ENCODE measurements around the gene HTT. TPM values are rescaled to one million over a fixed set of nuclear protein-coding genes. Genes with fewer than 3 reads are reported as not detected.

The HTT gene
- total RNA-seq, 1 donor = 44.5 TPM

DNA sequence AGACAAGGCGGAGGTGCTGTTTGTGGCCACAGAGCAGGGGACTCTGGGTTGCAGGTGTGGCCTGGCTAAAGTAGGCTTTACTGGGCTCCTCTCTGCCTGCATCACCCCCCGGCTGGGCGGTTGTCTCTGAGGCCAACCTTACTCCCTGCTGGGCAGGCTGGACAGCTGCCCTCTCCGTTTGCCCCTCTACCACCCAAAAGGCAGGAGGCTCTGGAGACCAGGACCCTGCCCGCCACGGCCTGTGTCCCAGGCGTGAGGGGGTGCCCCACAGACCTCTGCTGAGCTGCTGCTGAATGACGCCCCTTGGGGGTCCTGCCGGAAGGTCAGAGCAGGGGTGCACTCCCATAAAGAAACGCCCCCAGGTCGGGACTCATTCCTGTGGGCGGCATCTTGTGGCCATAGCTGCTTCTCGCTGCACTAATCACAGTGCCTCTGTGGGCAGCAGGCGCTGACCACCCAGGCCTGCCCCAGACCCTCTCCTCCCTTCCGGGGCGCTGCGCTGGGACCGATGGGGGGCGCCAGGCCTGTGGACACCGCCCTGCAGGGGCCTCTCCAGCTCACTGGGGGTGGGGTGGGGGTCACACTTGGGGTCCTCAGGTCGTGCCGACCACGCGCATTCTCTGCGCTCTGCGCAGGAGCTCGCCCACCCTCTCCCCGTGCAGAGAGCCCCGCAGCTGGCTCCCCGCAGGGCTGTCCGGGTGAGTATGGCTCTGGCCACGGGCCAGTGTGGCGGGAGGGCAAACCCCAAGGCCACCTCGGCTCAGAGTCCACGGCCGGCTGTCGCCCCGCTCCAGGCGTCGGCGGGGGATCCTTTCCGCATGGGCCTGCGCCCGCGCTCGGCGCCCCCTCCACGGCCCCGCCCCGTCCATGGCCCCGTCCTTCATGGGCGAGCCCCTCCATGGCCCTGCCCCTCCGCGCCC is 1.1 kb upstream of the HTT start:
- Histone ChIP-seq H3K27ac (ENCODE audit: low read depth, low read length) (no peak overlapping the region), H3K9me3 (ENCODE audit: low read depth, low read length) (no peaks in the 10 kb centered on the region), H2AFZ (ENCODE audit: low read length) (no peak overlapping the region), H3K4me2 (ENCODE audit: insufficient read depth, low read length) (peak overlapping the region; percentile 68), H3K4me3 (ENCODE audit: insufficient read depth, low read length) (peak overlapping the region; percentile 63), H3K36me3 (ENCODE audit: insufficient read depth, low read length) (no peaks in the 10 kb centered on the region), H3K27me3 (ENCODE audit: insufficient read depth, low read length) (no peaks in the 10 kb centered on the region), H3K79me2 (ENCODE audit: insufficient read depth, low read length) (peaks cover 33% of the 10 kb centered on the region), H3K4me1 (ENCODE audit: insufficient read depth, low read length) (peaks cover 15% of the 10 kb centered on the region), H4K20me1 (ENCODE audit: insufficient read depth, low read length) (peaks cover 24% of the 10 kb centered on the region)
- peak; percentile 76 for DNase-seq (ENCODE audit: insufficient read length, low spot score, missing footprints)
- TF ChIP-seq, protein P1, sequence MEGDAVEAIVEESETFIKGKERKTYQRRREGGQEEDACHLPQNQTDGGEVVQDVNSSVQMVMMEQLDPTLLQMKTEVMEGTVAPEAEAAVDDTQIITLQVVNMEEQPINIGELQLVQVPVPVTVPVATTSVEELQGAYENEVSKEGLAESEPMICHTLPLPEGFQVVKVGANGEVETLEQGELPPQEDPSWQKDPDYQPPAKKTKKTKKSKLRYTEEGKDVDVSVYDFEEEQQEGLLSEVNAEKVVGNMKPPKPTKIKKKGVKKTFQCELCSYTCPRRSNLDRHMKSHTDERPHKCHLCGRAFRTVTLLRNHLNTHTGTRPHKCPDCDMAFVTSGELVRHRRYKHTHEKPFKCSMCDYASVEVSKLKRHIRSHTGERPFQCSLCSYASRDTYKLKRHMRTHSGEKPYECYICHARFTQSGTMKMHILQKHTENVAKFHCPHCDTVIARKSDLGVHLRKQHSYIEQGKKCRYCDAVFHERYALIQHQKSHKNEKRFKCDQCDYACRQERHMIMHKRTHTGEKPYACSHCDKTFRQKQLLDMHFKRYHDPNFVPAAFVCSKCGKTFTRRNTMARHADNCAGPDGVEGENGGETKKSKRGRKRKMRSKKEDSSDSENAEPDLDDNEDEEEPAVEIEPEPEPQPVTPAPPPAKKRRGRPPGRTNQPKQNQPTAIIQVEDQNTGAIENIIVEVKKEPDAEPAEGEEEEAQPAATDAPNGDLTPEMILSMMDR (IDR thresholded peaks at IDR 0.05; ENCODE audit: extremely low read depth, low read depth, low read length) = no peak

DNA sequence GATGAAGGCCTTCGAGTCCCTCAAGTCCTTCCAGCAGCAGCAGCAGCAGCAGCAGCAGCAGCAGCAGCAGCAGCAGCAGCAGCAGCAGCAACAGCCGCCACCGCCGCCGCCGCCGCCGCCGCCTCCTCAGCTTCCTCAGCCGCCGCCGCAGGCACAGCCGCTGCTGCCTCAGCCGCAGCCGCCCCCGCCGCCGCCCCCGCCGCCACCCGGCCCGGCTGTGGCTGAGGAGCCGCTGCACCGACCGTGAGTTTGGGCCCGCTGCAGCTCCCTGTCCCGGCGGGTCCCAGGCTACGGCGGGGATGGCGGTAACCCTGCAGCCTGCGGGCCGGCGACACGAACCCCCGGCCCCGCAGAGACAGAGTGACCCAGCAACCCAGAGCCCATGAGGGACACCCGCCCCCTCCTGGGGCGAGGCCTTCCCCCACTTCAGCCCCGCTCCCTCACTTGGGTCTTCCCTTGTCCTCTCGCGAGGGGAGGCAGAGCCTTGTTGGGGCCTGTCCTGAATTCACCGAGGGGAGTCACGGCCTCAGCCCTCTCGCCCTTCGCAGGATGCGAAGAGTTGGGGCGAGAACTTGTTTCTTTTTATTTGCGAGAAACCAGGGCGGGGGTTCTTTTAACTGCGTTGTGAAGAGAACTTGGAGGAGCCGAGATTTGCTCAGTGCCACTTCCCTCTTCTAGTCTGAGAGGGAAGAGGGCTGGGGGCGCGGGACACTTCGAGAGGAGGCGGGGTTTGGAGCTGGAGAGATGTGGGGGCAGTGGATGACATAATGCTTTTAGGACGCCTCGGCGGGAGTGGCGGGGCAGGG is 568 bp downstream of the HTT start:
- no peaks in the 10 kb centered on the region for H3K27me3 ChIP-seq (ENCODE audit: insufficient read depth, low read length)
- peaks cover 48% of the 10 kb centered on the region for H3K79me2 ChIP-seq (ENCODE audit: insufficient read depth, low read length)
- no peaks in the 10 kb centered on the region for H3K36me3 ChIP-seq (ENCODE audit: insufficient read depth, low read length)
- TF ChIP-seq, protein P1 (IDR thresholded peaks at IDR 0.05; ENCODE audit: extremely low read depth, low read depth, low read length) = no peak
- H3K4me2 ChIP-seq (ENCODE audit: insufficient read depth, low read length) = peak overlapping the region; percentile 94
- H3K9me3 ChIP-seq (ENCODE audit: low read depth, low read length) = no peaks in the 10 kb centered on the region
- peaks cover 36% of the 10 kb centered on the region for H4K20me1 ChIP-seq (ENCODE audit: insufficient read depth, low read length)
- H3K4me3 ChIP-seq (ENCODE audit: insufficient read depth, low read length) = peak overlapping the region; percentile 99
- H3K4me1 ChIP-seq (ENCODE audit: insufficient read depth, low read length) = peaks cover 15% of the 10 kb centered on the region
- peak; percentile 94 for DNase-seq (ENCODE audit: insufficient read length, low spot score, missing footprints)
- peak overlapping the region; percentile 90 for H3K27ac ChIP-seq (ENCODE audit: low read depth, low read length)
- peak overlapping the region; percentile 88 for H2AFZ ChIP-seq (ENCODE audit: low read length)

DNA sequence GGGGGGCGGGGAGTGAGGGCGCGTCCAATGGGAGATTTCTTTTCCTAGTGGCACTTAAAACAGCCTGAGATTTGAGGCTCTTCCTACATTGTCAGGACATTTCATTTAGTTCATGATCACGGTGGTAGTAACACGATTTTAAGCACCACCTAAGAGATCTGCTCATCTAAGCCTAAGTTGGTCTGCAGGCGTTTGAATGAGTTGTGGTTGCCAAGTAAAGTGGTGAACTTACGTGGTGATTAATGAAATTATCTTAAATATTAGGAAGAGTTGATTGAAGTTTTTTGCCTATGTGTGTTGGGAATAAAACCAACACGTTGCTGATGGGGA is 1.1 kb downstream of the HTT start:
- Histone ChIP-seq H3K9me3 (ENCODE audit: low read depth, low read length) (no peaks in the 10 kb centered on the region), H3K36me3 (ENCODE audit: insufficient read depth, low read length) (no peaks in the 10 kb centered on the region), H3K27ac (ENCODE audit: low read depth, low read length) (peak overlapping the region; percentile 90), H2AFZ (ENCODE audit: low read length) (peak overlapping the region; percentile 56), H4K20me1 (ENCODE audit: insufficient read depth, low read length) (peaks cover 37% of the 10 kb centered on the region), H3K4me3 (ENCODE audit: insufficient read depth, low read length) (peak overlapping the region; percentile 99), H3K4me2 (ENCODE audit: insufficient read depth, low read length) (peak overlapping the region; percentile 94), H3K27me3 (ENCODE audit: insufficient read depth, low read length) (no peaks in the 10 kb centered on the region), H3K79me2 (ENCODE audit: insufficient read depth, low read length) (peaks cover 54% of the 10 kb centered on the region), H3K4me1 (ENCODE audit: insufficient read depth, low read length) (peaks cover 15% of the 10 kb centered on the region)
- no peak for DNase-seq (ENCODE audit: insufficient read length, low spot score, missing footprints)
- TF ChIP-seq, protein P1 (IDR thresholded peaks at IDR 0.05; ENCODE audit: extremely low read depth, low read depth, low read length) = no peak

DNA sequence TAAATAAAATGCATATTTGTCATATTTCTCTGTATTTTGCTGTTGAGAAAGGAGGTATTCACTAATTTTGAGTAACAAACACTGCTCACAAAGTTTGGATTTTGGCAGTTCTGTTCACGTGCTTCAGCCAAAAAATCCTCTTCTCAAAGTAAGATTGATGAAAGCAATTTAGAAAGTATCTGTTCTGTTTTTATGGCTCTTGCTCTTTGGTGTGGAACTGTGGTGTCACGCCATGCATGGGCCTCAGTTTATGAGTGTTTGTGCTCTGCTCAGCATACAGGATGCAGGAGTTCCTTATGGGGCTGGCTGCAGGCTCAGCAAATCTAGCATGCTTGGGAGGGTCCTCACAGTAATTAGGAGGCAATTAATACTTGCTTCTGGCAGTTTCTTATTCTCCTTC is 3.3 kb downstream of the HTT start:
- H2AFZ ChIP-seq (ENCODE audit: low read length) = no peak overlapping the region
- H3K4me1 ChIP-seq (ENCODE audit: insufficient read depth, low read length) = peaks cover 13% of the 10 kb centered on the region
- no peak for DNase-seq (ENCODE audit: insufficient read length, low spot score, missing footprints)
- H3K9me3 ChIP-seq (ENCODE audit: low read depth, low read length) = no peaks in the 10 kb centered on the region
- H3K36me3 ChIP-seq (ENCODE audit: insufficient read depth, low read length) = no peaks in the 10 kb centered on the region
- H3K27me3 ChIP-seq (ENCODE audit: insufficient read depth, low read length) = no peaks in the 10 kb centered on the region
- no peak overlapping the region for H3K4me2 ChIP-seq (ENCODE audit: insufficient read depth, low read length)
- no peak overlapping the region for H3K4me3 ChIP-seq (ENCODE audit: insufficient read depth, low read length)
- H3K27ac ChIP-seq (ENCODE audit: low read depth, low read length) = peak overlapping the region; percentile 14
- TF ChIP-seq, protein P1 (IDR thresholded peaks at IDR 0.05; ENCODE audit: extremely low read depth, low read depth, low read length) = no peak
- peaks cover 50% of the 10 kb centered on the region for H4K20me1 ChIP-seq (ENCODE audit: insufficient read depth, low read length)
- peaks cover 75% of the 10 kb centered on the region for H3K79me2 ChIP-seq (ENCODE audit: insufficient read depth, low read length)
